Activated naive CD8-positive, alpha-beta T cell treated with anti-CD3 and anti-CD28 coated beads, Interleukin-2, amount 10 ng/mL, durations not matched to agents 7 days and 5 days (primary cell): ENCODE data around the gene MYH7. TPM values are rescaled to one million over a fixed set of nuclear protein-coding genes. Genes with fewer than 3 reads are reported as not detected.

Experiments
- ATAC-seq: fragments of 150-1000 bp; cut with Tn5 transposase; one replicate; pipeline ENCODE4 v1.10.0; 2021; ENCODE audit warnings: low read depth, moderate library complexity
- POLR2A ChIA-PET: fragments of 350-600 bp; sonication (Branson Sonifier 250); formaldehyde crosslinking; loops from one replicate; lab custom pipeline; 2021; ENCODE audit warnings: antibody characterized with exemption; lab: Charles Lee
- DNase-seq: peaks from one replicate; pipeline ENCODE4 v3.0.0; 2021
- H3K27ac Mint-ChIP-seq: one replicate; pipeline ENCODE4 v1.8.0; 2022; ENCODE audit warnings: mild to moderate bottlenecking, mixed read lengths
- H3K27me3 Mint-ChIP-seq: one replicate; pipeline ENCODE4 v1.8.0; 2022; ENCODE audit warnings: mild to moderate bottlenecking, moderate library complexity, mixed read lengths
- H3K36me3 Mint-ChIP-seq: one replicate; pipeline ENCODE4 v1.8.0; 2021; ENCODE audit warnings: mild to moderate bottlenecking, mixed read lengths
- H3K4me1 Mint-ChIP-seq: one replicate; pipeline ENCODE4 v1.8.0; 2021; ENCODE audit warnings: mixed read lengths
- H3K4me3 Mint-ChIP-seq: one replicate; pipeline ENCODE4 v1.8.0; 2022; ENCODE audit warnings: mild to moderate bottlenecking, moderate library complexity, mixed read lengths
- H3K9me3 Mint-ChIP-seq: one replicate; pipeline ENCODE4 v1.8.0; 2021; ENCODE audit warnings: mixed read lengths
- total RNA-seq, 2 experiments: library from RNA; stranded (reverse); gene quantifications; one replicate each; pipeline ENCODE4 v1.2.3, GENCODE V29; 2021

The MYH7 gene
- total RNA-seq, 2 experiments from 2014 or later = not detected

- no peaks in the 10 kb centered on the region for H3K27me3 Mint-ChIP-seq
- H3K27ac Mint-ChIP-seq = no peak overlapping the region
- H3K4me3 Mint-ChIP-seq = no peak overlapping the region
- no peaks in the 10 kb centered on the region for H3K36me3 Mint-ChIP-seq
- POLR2A ChIA-PET = no interaction called here
- H3K4me1 Mint-ChIP-seq = peaks cover 1% of the 10 kb centered on the region
- DNase-seq (no peak), ATAC-seq (no peak)
- no peaks in the 10 kb centered on the region for H3K9me3 Mint-ChIP-seq
Measured at GRCh38 chr14:23414906-23415820, 20.3 kb downstream of the MYH7 start.

GRCh38 chr14:23414254-23414653 lies 21.2 kb downstream of the MYH7 start:
- Mint-ChIP-seq H3K27ac (no peak overlapping the region), H3K4me1 (no peaks in the 10 kb centered on the region), H3K36me3 (no peaks in the 10 kb centered on the region), H3K9me3 (no peaks in the 10 kb centered on the region), H3K27me3 (no peaks in the 10 kb centered on the region), H3K4me3 (no peak overlapping the region)
- POLR2A ChIA-PET = no interaction called here
- no peak for ATAC-seq
- DNase-seq = no peak

GRCh38 chr14:23413681-23414080 lies 21.8 kb downstream of the MYH7 start:
- H3K9me3 Mint-ChIP-seq = no peaks in the 10 kb centered on the region
- ATAC-seq = no peak
- no peak overlapping the region for H3K27ac Mint-ChIP-seq
- POLR2A ChIA-PET = no interaction called here
- no peak for DNase-seq
- no peaks in the 10 kb centered on the region for H3K36me3 Mint-ChIP-seq
- H3K4me3 Mint-ChIP-seq = no peak overlapping the region
- peaks cover 2% of the 10 kb centered on the region for H3K4me1 Mint-ChIP-seq
- no peaks in the 10 kb centered on the region for H3K27me3 Mint-ChIP-seq

- no peaks in the 10 kb centered on the region for H3K36me3 Mint-ChIP-seq
- POLR2A ChIA-PET = no interaction called here
- no peak overlapping the region for H3K4me3 Mint-ChIP-seq
Measured at GRCh38 chr14:23411563-23412525, 23.6 kb downstream of the MYH7 start.

GRCh38 chr14:23409966-23410635 lies 25.4 kb downstream of the MYH7 start:
- H3K9me3 Mint-ChIP-seq = no peaks in the 10 kb centered on the region
- no peaks in the 10 kb centered on the region for H3K36me3 Mint-ChIP-seq
- POLR2A ChIA-PET = no interaction called here
- peaks cover 5% of the 10 kb centered on the region for H3K27me3 Mint-ChIP-seq
- no peak overlapping the region for H3K4me3 Mint-ChIP-seq
- ATAC-seq (no peak), DNase-seq (no peak)
- H3K4me1 Mint-ChIP-seq = peaks cover 2% of the 10 kb centered on the region
- H3K27ac Mint-ChIP-seq = no peak overlapping the region

More at GRCh38 chr14:23411563-23412525, 23.6 kb downstream of the MYH7 start:
- no peaks in the 10 kb centered on the region for H3K9me3 Mint-ChIP-seq
- H3K4me1 Mint-ChIP-seq = peaks cover 2% of the 10 kb centered on the region
- no peak overlapping the region for H3K27ac Mint-ChIP-seq
- DNase-seq (no peak), ATAC-seq (no peak)
- H3K27me3 Mint-ChIP-seq = peaks cover 5% of the 10 kb centered on the region

- Mint-ChIP-seq H3K4me3 (no peak overlapping the region), H3K36me3 (no peaks in the 10 kb centered on the region), H3K27me3 (peaks cover 7% of the 10 kb centered on the region), H3K27ac (no peak overlapping the region), H3K4me1 (peaks cover 2% of the 10 kb centered on the region), H3K9me3 (no peaks in the 10 kb centered on the region)
- no peak for ATAC-seq
- POLR2A ChIA-PET = no interaction called here
- no peak for DNase-seq
Measured at GRCh38 chr14:23409475-23409874, 26.0 kb downstream of the MYH7 start.

GRCh38 chr14:23408307-23408630 lies 27.2 kb downstream of the MYH7 start:
- Mint-ChIP-seq H3K27ac (no peak overlapping the region), H3K9me3 (no peaks in the 10 kb centered on the region), H3K27me3 (peaks cover 10% of the 10 kb centered on the region), H3K36me3 (no peaks in the 10 kb centered on the region), H3K4me1 (peaks cover 2% of the 10 kb centered on the region), H3K4me3 (no peak overlapping the region)
- DNase-seq (no peak), ATAC-seq (no peak)
- POLR2A ChIA-PET = no interaction called here

GRCh38 chr14:23407516-23408306 lies 27.7 kb downstream of the MYH7 start, which contains the start of gene MYH6:
Gene MYH6 (minus strand): TSS chr14:23408273. CDS start chr14:23407223, 1,050 bp downstream.
- H3K36me3 Mint-ChIP-seq = no peaks in the 10 kb centered on the region
- no peak within 1 kb of the TSS for H3K27ac Mint-ChIP-seq
- DNase-seq = no peak
- H3K27me3 Mint-ChIP-seq = peaks cover 10% of the 10 kb centered on the region
- no peak within 1 kb of the TSS for H3K4me3 Mint-ChIP-seq
- POLR2A ChIA-PET = no interaction called here
- no peak for ATAC-seq
- H3K9me3 Mint-ChIP-seq = no peaks in the 10 kb centered on the region
- H3K4me1 Mint-ChIP-seq = peaks cover 2% of the 10 kb centered on the region

- ATAC-seq = no peak
- Mint-ChIP-seq H3K9me3 (no peaks in the 10 kb centered on the region), H3K4me3 (no peak overlapping the region), H3K4me1 (peaks cover 2% of the 10 kb centered on the region), H3K27ac (no peak overlapping the region), H3K36me3 (no peaks in the 10 kb centered on the region), H3K27me3 (peaks cover 10% of the 10 kb centered on the region)
- DNase-seq = no peak
- POLR2A ChIA-PET = no interaction called here
Measured at GRCh38 chr14:23406725-23407355, 28.6 kb downstream of the MYH7 start.

GRCh38 chr14:23406244-23406643 lies 29.2 kb downstream of the MYH7 start:
- POLR2A ChIA-PET = interaction anchor here (0.5 kb wide), 1 partner anchor 1954 kb away, joined by 4 read pairs; no protein-coding TSS in a partner anchor
- Mint-ChIP-seq H3K27me3 (peaks cover 10% of the 10 kb centered on the region), H3K4me3 (no peak overlapping the region), H3K9me3 (no peaks in the 10 kb centered on the region), H3K4me1 (peaks cover 2% of the 10 kb centered on the region), H3K27ac (no peak overlapping the region), H3K36me3 (no peaks in the 10 kb centered on the region)
- DNase-seq (no peak), ATAC-seq (no peak)

GRCh38 chr14:23405516-23406025 lies 29.9 kb downstream of the MYH7 start:
- Mint-ChIP-seq H3K27ac (no peak overlapping the region), H3K4me1 (peaks cover 2% of the 10 kb centered on the region), H3K27me3 (peaks cover 10% of the 10 kb centered on the region), H3K4me3 (no peak overlapping the region), H3K9me3 (no peaks in the 10 kb centered on the region), H3K36me3 (no peaks in the 10 kb centered on the region)
- ATAC-seq (no peak), DNase-seq (no peak)
- POLR2A ChIA-PET = no interaction called here

GRCh38 chr14:23405096-23405495 lies 30.4 kb downstream of the MYH7 start:
- Mint-ChIP-seq H3K36me3 (no peaks in the 10 kb centered on the region), H3K27ac (no peak overlapping the region), H3K27me3 (peaks cover 10% of the 10 kb centered on the region), H3K9me3 (no peaks in the 10 kb centered on the region), H3K4me3 (no peak overlapping the region), H3K4me1 (peaks cover 2% of the 10 kb centered on the region)
- DNase-seq (no peak), ATAC-seq (no peak)
- POLR2A ChIA-PET = no interaction called here
